ENCODE measurements around the gene SEC14L1.

SEC14L1 gene

GRCh38 chr17:77258638-77259037, 117.9 kb downstream of the SEC14L1 start:
- no peak overlapping the region for H3K27ac ChIP-seq
- TF ChIP-seq ZFX (IDR thresholded peaks at IDR 0.05) (no peak), CTCF (conservative IDR thresholded peaks at IDR 0.05) (no peak)

- no peak overlapping the region for H3K27ac ChIP-seq
- TF ChIP-seq ZFX (IDR thresholded peaks at IDR 0.05) (no peak), CTCF (conservative IDR thresholded peaks at IDR 0.05) (no peak)
These were observed 124.0 kb downstream of the SEC14L1 start for GRCh38 chr17:77264617-77265230.

- H3K27ac ChIP-seq, result no peak overlapping the region
- TF ChIP-seq CTCF (conservative IDR thresholded peaks at IDR 0.05), result no peak
- TF ChIP-seq ZFX (IDR thresholded peaks at IDR 0.05), result no peak
These were observed 125.4 kb downstream of the SEC14L1 start for GRCh38 chr17:77266213-77266612.

Measured in C4-2B (cell line).